Transverse colon (tissue), 3 donors: ENCODE results near the gene CYTH2.

Source experiments
- POLR2A ChIP-seq: fragments of 450-650 bp; IDR thresholded peaks from one replicate; pipeline ENCODE4 v1.6.1; 2016; ENCODE audit warnings: antibody characterized with exemption, mild to moderate bottlenecking, moderate library complexity
- TF ChIP-seq, protein P1 (sequence below), 5 experiments: fragments of 200-600 bp in 3 of 5; fragments of 450-650 bp in 2 of 5; sonication (generic) in 3 of 5; IDR thresholded peaks; 1 replicate in 2 of 5; 2 replicates in 3 of 5; pipeline ENCODE4 v1.5.1; 2016 to 2017; ENCODE audit warnings: antibody characterized with exemption in 5 of 5, inconsistent platforms in 3 of 5, mild to moderate bottlenecking in 2 of 5, moderate library complexity in 1 of 5

DNA sequence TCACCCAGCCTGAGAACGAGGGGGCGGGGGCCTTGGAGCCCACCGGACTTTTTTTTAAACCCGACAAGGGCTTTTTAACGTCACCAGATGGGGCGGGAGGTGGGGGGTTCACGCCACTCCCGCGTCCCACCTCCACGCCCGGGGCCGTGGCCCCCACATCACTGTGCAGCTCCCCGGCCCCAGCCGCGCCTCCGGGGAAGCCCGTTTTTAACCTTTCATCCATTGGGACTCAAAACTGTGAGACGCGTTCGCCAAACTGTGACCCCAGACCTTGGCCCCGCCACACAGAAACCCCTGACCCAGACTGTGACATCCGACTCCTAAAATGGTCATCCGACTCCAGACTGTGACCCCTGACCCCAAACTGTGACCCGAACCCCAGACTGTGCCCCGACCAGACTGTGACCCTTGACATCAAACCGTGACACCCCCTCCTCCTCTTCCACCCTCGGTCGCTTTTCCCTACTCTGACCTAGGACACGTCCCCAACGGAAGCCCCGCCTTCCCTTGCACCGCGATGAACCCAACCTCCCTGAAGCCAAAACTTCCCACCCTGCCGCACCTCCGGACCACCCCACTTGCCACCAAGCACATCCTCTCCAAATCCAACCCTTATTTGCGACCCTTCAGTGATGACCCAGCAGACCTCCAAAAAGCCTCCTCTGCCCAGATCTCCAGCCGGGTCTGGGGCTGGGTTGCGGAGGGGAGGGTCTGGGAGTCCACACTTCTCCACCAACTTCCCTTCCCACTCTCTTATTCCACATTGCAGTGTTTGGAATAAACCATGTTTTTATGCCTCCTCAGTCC is 24.8 kb upstream of the CYTH2 start:
- TF ChIP-seq, protein P1, sequence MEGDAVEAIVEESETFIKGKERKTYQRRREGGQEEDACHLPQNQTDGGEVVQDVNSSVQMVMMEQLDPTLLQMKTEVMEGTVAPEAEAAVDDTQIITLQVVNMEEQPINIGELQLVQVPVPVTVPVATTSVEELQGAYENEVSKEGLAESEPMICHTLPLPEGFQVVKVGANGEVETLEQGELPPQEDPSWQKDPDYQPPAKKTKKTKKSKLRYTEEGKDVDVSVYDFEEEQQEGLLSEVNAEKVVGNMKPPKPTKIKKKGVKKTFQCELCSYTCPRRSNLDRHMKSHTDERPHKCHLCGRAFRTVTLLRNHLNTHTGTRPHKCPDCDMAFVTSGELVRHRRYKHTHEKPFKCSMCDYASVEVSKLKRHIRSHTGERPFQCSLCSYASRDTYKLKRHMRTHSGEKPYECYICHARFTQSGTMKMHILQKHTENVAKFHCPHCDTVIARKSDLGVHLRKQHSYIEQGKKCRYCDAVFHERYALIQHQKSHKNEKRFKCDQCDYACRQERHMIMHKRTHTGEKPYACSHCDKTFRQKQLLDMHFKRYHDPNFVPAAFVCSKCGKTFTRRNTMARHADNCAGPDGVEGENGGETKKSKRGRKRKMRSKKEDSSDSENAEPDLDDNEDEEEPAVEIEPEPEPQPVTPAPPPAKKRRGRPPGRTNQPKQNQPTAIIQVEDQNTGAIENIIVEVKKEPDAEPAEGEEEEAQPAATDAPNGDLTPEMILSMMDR (IDR thresholded peaks at IDR 0.05): no peak
- no peak for TF ChIP-seq POLR2A
